K562 (cell line): ENCODE results near the gene EML3. TPM values are rescaled to one million over a fixed set of nuclear protein-coding genes. Genes with fewer than 3 reads are reported as not detected.

ENCODE experiments used
- ATAC-seq: fragments of 200-7000 bp; cut with Tn5 transposase; 3 replicates; pipeline ENCODE4 v1.9.1; 2020; ENCODE audit warnings: moderate library complexity
- BruUV-seq: library from RNA; stranded (reverse); fragments of 400-500 nt; replicated peaks from 2 replicates; lab custom pipeline; 2021; lab: Mats Ljungman, UMichigan
- CTCF ChIA-PET: fragments of 300-600 bp; formaldehyde crosslinking; extraction: SDS; loops from one replicate; lab custom pipeline; 2021; ENCODE audit warnings: low intra/inter-chr PET ratio; lab: Yijun Ruan, JAX
- POLR2A ChIA-PET: fragments of 300-600, 350-650 bp; sonication (Branson Sonifier 250); formaldehyde crosslinking; extraction: SDS; loops from one replicate; lab custom pipeline; 2021; ENCODE audit warnings: antibody characterized with exemption, inconsistent platforms; lab: Yijun Ruan, JAX
- DNase-seq, 4 experiments: peaks; one replicate each; pipeline versions ENCODE4 v3.0.0 to v3.0.0-alpha.2; 2011 to 2018; ENCODE audit warnings: low spot score in 3 of 4, mixed read lengths in 3 of 4; ENCODE audit errors: extremely low read depth in 1 of 4
- FAIRE-seq: peaks from 2 replicates; lab custom pipeline; 2011; peaks lifted over from hg19 to GRCh38; lab: Jason Lieb, UNC
- H2AFZ ChIP-seq: 2 replicates; pipeline ENCODE4 v1.6.0; 2011; ENCODE audit warnings: low read depth, low read length, control low read depth, inconsistent platforms
- H3K27ac ChIP-seq: fragments of 200-600 bp; 3 replicates; pipeline ENCODE4 v1.8.0; 2011; ENCODE audit warnings: low read depth, mild to moderate bottlenecking, control low read depth, inconsistent platforms, low read length, moderate library complexity, mixed read lengths; ENCODE audit errors: extremely low read depth
- H3K27me3 ChIP-seq, 2 experiments: fragments of 300-600 bp in 1 of 2; 2 replicates in 1 of 2; 3 replicates in 1 of 2; pipeline versions ENCODE4 v1.6.0 to v1.8.0; 2011; ENCODE audit warnings: inconsistent platforms in 2 of 2, low read length in 2 of 2, mild to moderate bottlenecking in 1 of 2, mixed read lengths in 1 of 2, moderate library complexity in 1 of 2; ENCODE audit not compliant: control insufficient read depth in 2 of 2, insufficient read depth in 2 of 2
- H3K36me3 ChIP-seq: fragments of 300-600 bp; 3 replicates; pipeline ENCODE4 v1.8.0; 2011; ENCODE audit warnings: mild to moderate bottlenecking, low read length, inconsistent platforms; ENCODE audit not compliant: control insufficient read depth, insufficient read depth
- H3K4me1 ChIP-seq, 2 experiments: fragments of 200-600 bp in 1 of 2; replicated peaks in 1 of 2; 2 replicates in 1 of 2; 3 replicates in 1 of 2; pipeline versions ENCODE4 v1.5.1 to v1.8.0; 2011; ENCODE audit warnings: inconsistent platforms in 2 of 2, low read length in 2 of 2, mild to moderate bottlenecking in 1 of 2, mixed read lengths in 1 of 2, moderate library complexity in 1 of 2; ENCODE audit not compliant: control insufficient read depth in 2 of 2, insufficient read depth in 2 of 2
- H3K4me2 ChIP-seq: 2 replicates; pipeline ENCODE4 v1.6.1; 2011; ENCODE audit warnings: low read length, control low read depth, inconsistent platforms, mixed read lengths; ENCODE audit not compliant: insufficient read depth
- H3K4me3 ChIP-seq: fragments of 200-600 bp; sonication (generic), shearing (Covaris generic); 2 replicates; pipeline ENCODE4 v1.5.1; 2016; ENCODE audit warnings: control low read depth, inconsistent platforms
- H3K79me2 ChIP-seq: fragments of 200-600 bp; 3 replicates; pipeline ENCODE4 v1.8.0; 2011; ENCODE audit warnings: low read length, inconsistent platforms; ENCODE audit not compliant: control insufficient read depth, insufficient read depth
- H3K9ac ChIP-seq, 2 experiments: 2 replicates each; pipeline versions ENCODE4 v1.6.0 to v1.6.1; 2011; ENCODE audit warnings: low read depth in 2 of 2, low read length in 2 of 2, control low read depth in 1 of 2, inconsistent platforms in 1 of 2, mild to moderate bottlenecking in 1 of 2, mixed read lengths in 1 of 2; ENCODE audit not compliant: insufficient read depth in 1 of 2
- H3K9me1 ChIP-seq: one replicate; pipeline ENCODE4 v1.6.0; 2011; ENCODE audit warnings: inconsistent platforms, mild to moderate bottlenecking, low read length, moderate library complexity; ENCODE audit not compliant: control insufficient read depth, insufficient read depth
- H3K9me3 ChIP-seq: replicated peaks from 2 replicates; pipeline ENCODE4 v1.5.1; 2011; ENCODE audit warnings: low read depth, low read length, inconsistent platforms; ENCODE audit not compliant: control insufficient read depth, insufficient read depth
- H4K20me1 ChIP-seq: replicated peaks from 2 replicates; pipeline ENCODE4 v1.6.1; 2011; ENCODE audit warnings: low read length, inconsistent platforms, mixed read lengths; ENCODE audit not compliant: control insufficient read depth, insufficient read depth
- MEF2A ChIP-seq: IDR thresholded peaks from 2 replicates; pipeline ENCODE4 v1.6.1; 2011; ENCODE audit warnings: low read depth, mild to moderate bottlenecking, low read length, moderate library complexity; ENCODE audit not compliant: control insufficient read depth
- POLR2A ChIP-seq: fragments of 450-650 bp; conservative IDR thresholded peaks from 2 replicates; pipeline ENCODE4 v1.6.1; 2016
- RAD21 ChIP-seq, 2 experiments: fragments of 250-450 bp in 1 of 2; fragments of 450-650 bp in 1 of 2; sonication (Bioruptor Pico) in 1 of 2; formaldehyde crosslinking in 1 of 2; IDR thresholded peaks in 1 of 2; conservative IDR thresholded peaks in 1 of 2; 2 replicates each; pipeline versions ENCODE4 v1.4.0 to v1.8.0; 2020 to 2022; ENCODE audit warnings: mild to moderate bottlenecking in 2 of 2, moderate library complexity in 1 of 2
- WGBS: fragments of 100-300 bp; shearing (Covaris generic); methylation state at CpG from one replicate; pipeline ENCODE4 v1.1.6; 2016; ENCODE audit warnings: low coverage, mixed read lengths; ENCODE audit not compliant: insufficient coverage; ENCODE audit errors: missing lambda C conversion rate; 5-methylcytosine and 5-hydroxymethylcytosine counted together
- in situ Hi-C: fragments of 300-500 bp; cut with MboI; formaldehyde crosslinking; loops from 4 replicates; pipeline ENCODE4 v1.15.0; 2018; ENCODE audit warnings: inconsistent platforms, mixed read lengths
- intact Hi-C: fragments of 100-400 bp; cut with micrococcal nuclease; formaldehyde crosslinking; loops from 2 replicates; pipeline ENCODE4 v1.14.2; 2022
- polyA plus RNA-seq, 8 experiments: library from polyadenylated mRNA; depleted of rRNA in 4 of 8; stranded (reverse) in 5 of 8; unstranded in 3 of 8; fragments of >200 nt; fragmentation: Nextera tagmentation in 2 of 8; fragmentation: Illumina TruSeq in 1 of 8; extraction: Ambion mirVana in 2 of 8; extraction: Trizol in 1 of 8; gene quantifications; 2 replicates each; pipeline versions ENCODE4 v1.2.1 to v1.2.3, GENCODE V29; 2011 to 2014; ENCODE audit warnings: inconsistent platforms in 1 of 8, missing spikeins in 1 of 8
- total RNA-seq, 7 experiments: library from RNA; depleted of rRNA in 6 of 7; stranded (reverse); fragments of >200 nt in 6 of 7; fragmentation: Illumina TruSeq in 2 of 7; extraction: Trizol in 2 of 7; gene quantifications; 2 replicates each; pipeline versions ENCODE4 v1.2.1 to v1.2.3, GENCODE V29; 2011 to 2021; ENCODE audit warnings: low replicate concordance in 1 of 7
- TF ChIP-seq, protein P1 (sequence below), 3 experiments: IDR thresholded peaks in 2 of 3; conservative IDR thresholded peaks in 1 of 3; 2 replicates each; pipeline ENCODE4 v1.5.1; 2011 to 2012; ENCODE audit warnings: low read length in 3 of 3, mild to moderate bottlenecking in 3 of 3, control low read depth in 2 of 3, improper control_type of control experiment in 1 of 3, inconsistent platforms in 1 of 3, low read depth in 1 of 3, mixed read lengths in 1 of 3, moderate library complexity in 1 of 3; ENCODE audit not compliant: insufficient read depth in 2 of 3

The EML3 gene
- total and polyA plus RNA-seq, 9 of the 15 experiments (the other 6 are each of a cell fraction or from before 2014, with no cell fraction given): 0.32 to 90.5 (median 26.4) TPM

GRCh38 chr11:62627713-62628112 lies 15.1 kb upstream of the EML3 start:
- Histone ChIP-seq H3K27ac (no peak overlapping the region), H3K4me3 (no peak overlapping the region), H3K9ac (no peak overlapping the region), H3K4me2 (no peak overlapping the region), H2AFZ (no peak overlapping the region), H3K4me1 (no peaks in the 10 kb centered on the region), H3K79me2 (no peaks in the 10 kb centered on the region), H4K20me1 (no peaks in the 10 kb centered on the region; the same call in 1 of the 2 replicates), H3K9me1 (no peaks in the 10 kb centered on the region), H3K36me3 (peaks cover 77% of the 10 kb centered on the region), H3K9me3 (no peaks in the 10 kb centered on the region), H3K27me3 (no peaks in the 10 kb centered on the region)
- TF ChIP-seq, protein P1, sequence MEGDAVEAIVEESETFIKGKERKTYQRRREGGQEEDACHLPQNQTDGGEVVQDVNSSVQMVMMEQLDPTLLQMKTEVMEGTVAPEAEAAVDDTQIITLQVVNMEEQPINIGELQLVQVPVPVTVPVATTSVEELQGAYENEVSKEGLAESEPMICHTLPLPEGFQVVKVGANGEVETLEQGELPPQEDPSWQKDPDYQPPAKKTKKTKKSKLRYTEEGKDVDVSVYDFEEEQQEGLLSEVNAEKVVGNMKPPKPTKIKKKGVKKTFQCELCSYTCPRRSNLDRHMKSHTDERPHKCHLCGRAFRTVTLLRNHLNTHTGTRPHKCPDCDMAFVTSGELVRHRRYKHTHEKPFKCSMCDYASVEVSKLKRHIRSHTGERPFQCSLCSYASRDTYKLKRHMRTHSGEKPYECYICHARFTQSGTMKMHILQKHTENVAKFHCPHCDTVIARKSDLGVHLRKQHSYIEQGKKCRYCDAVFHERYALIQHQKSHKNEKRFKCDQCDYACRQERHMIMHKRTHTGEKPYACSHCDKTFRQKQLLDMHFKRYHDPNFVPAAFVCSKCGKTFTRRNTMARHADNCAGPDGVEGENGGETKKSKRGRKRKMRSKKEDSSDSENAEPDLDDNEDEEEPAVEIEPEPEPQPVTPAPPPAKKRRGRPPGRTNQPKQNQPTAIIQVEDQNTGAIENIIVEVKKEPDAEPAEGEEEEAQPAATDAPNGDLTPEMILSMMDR (IDR thresholded peaks at IDR 0.05 in 2 of 3, conservative IDR thresholded peaks at IDR 0.05 in 1 of 3; ENCODE audit: insufficient read depth in 2 of 3, low read depth in 1 of 3, low read length in 3 of 3): peak in 2 of 3 experiments; percentile 19 to 32; a peak in 1 of 6 replicates
- TF ChIP-seq POLR2A (peak; percentile 44), MEF2A (no peak), RAD21 (CRISPR knock-in tag; conservative IDR thresholded peaks at IDR 0.05 in 1 of 2, IDR thresholded peaks at IDR 0.05 in 1 of 2) (peak in 1 of 2 experiments; percentile 17; a peak in 1 of 4 replicates)
- ChIA-PET CTCF (no interaction called here), POLR2A (interaction anchor here (1.0 to 1.3 kb wide), 2 partner anchors 18 to 37 kb away, joined by 4 read pairs; partner anchors contain the start of genes C11orf98 and CSKMT)
- BruUV-seq: no TSS peak
- no peak for DNase-seq
- in situ Hi-C loops: loop anchor here (10.0 kb wide), 1 partner anchor 1203 kb away; the partner anchor contains the start of gene CPSF7
- peak; percentile 58 for ATAC-seq
- FAIRE-seq: no peak
- intact Hi-C loops: no loop called here
- 89% methylated on average over 2 of the region's 3 CpGs for WGBS
